H1 (cell line): Measurements from ENCODE around the gene SEL1L. TPM values are rescaled to one million over a fixed set of nuclear protein-coding genes. Genes with fewer than 3 reads are reported as not detected.

ENCODE experiments used
- CTCF ChIA-PET: fragments of 300-600 bp; sonication (Branson Sonifier 250); formaldehyde crosslinking; loops from one replicate; lab custom pipeline; 2021; ENCODE audit not compliant: partially characterized antibody; lab: Charles Lee
- POLR2A ChIA-PET: fragments of 300-600 bp; sonication (Branson Sonifier 250); formaldehyde crosslinking; loops from one replicate; lab custom pipeline; 2021; ENCODE audit warnings: inconsistent platforms; ENCODE audit not compliant: partially characterized antibody; lab: Charles Lee
- DNase-seq, 2 experiments: peaks; one replicate each; pipeline versions ENCODE4 v3.0.0 to v3.0.0-alpha.2; 2010 to 2022; ENCODE audit warnings: low spot score in 2 of 2, low read depth in 1 of 2, mixed read lengths in 1 of 2
- FAIRE-seq: peaks from 2 replicates; lab custom pipeline; 2011; peaks lifted over from hg19 to GRCh38; lab: Jason Lieb, UNC
- H2AFZ ChIP-seq: 2 replicates; pipeline ENCODE4 v1.8.1; 2012; ENCODE audit warnings: low read length, inconsistent platforms
- H2AK5ac ChIP-seq: 2 replicates; pipeline ENCODE4 v1.6.1; 2013; ENCODE audit warnings: low read depth, low read length
- H2BK120ac ChIP-seq: replicated peaks from 2 replicates; pipeline ENCODE3; 2013; ENCODE audit warnings: low read depth, low read length, inconsistent platforms
- H2BK12ac ChIP-seq: 2 replicates; pipeline ENCODE4 v1.6.1; 2013; ENCODE audit warnings: low read depth, low read length
- H2BK15ac ChIP-seq: 2 replicates; pipeline ENCODE4 v1.6.1; 2013; ENCODE audit warnings: low read length
- H2BK20ac ChIP-seq: 2 replicates; pipeline ENCODE4 v1.6.1; 2013; ENCODE audit warnings: low read length
- H2BK5ac ChIP-seq: 2 replicates; pipeline ENCODE4 v1.6.1; 2013; ENCODE audit warnings: low read depth, low read length
- H3K14ac ChIP-seq: 2 replicates; pipeline ENCODE4 v1.6.1; 2013; ENCODE audit warnings: inconsistent platforms; ENCODE audit not compliant: insufficient read length
- H3K18ac ChIP-seq: 2 replicates; pipeline ENCODE4 v1.6.1; 2013; ENCODE audit warnings: low read length; ENCODE audit errors: extremely low read depth
- H3K23ac ChIP-seq: 2 replicates; pipeline ENCODE4 v1.6.1; 2013; ENCODE audit warnings: inconsistent platforms; ENCODE audit not compliant: insufficient read length
- H3K23me2 ChIP-seq: 2 replicates; pipeline ENCODE4 v1.6.1; 2013; ENCODE audit warnings: low read depth, low read length
- H3K27ac ChIP-seq: 2 replicates; pipeline ENCODE4 v1.6.1; 2011; ENCODE audit warnings: low read depth, low read length, inconsistent platforms
- H3K27me3 ChIP-seq, 4 experiments: replicated peaks in 1 of 4; 1 replicate in 1 of 4; 2 replicates in 3 of 4; pipeline versions ENCODE4 v1.6.1 to v1.8.1; 2011 to 2013; ENCODE audit warnings: low read length in 3 of 4, mild to moderate bottlenecking in 3 of 4, inconsistent platforms in 2 of 4, mixed read lengths in 2 of 4, moderate library complexity in 1 of 4; ENCODE audit not compliant: control insufficient read depth in 3 of 4, insufficient read depth in 3 of 4; ENCODE audit errors: extremely low read depth in 1 of 4
- H3K36me3 ChIP-seq, 4 experiments: 2 replicates each; pipeline versions ENCODE4 v1.6.1 to v1.8.1; 2011 to 2013; ENCODE audit warnings: mild to moderate bottlenecking in 4 of 4, low read length in 3 of 4, moderate library complexity in 2 of 4, control low read depth in 1 of 4, inconsistent platforms in 1 of 4; ENCODE audit not compliant: insufficient read depth in 4 of 4, control insufficient read depth in 2 of 4
- H3K4ac ChIP-seq: replicated peaks from 2 replicates; pipeline ENCODE3; 2013; ENCODE audit warnings: low read length, low read depth, mixed read lengths, inconsistent platforms; ENCODE audit not compliant: insufficient read length
- H3K4me1 ChIP-seq, 4 experiments: replicated peaks in 1 of 4; 1 replicate in 1 of 4; 2 replicates in 3 of 4; pipeline versions ENCODE4 v1.6.1 to v1.8.1; 2011 to 2013; ENCODE audit warnings: low read length in 3 of 4, inconsistent platforms in 2 of 4, mixed read lengths in 1 of 4; ENCODE audit not compliant: insufficient read depth in 4 of 4, control insufficient read depth in 3 of 4
- H3K4me2 ChIP-seq, 2 experiments: 2 replicates each; pipeline versions ENCODE4 v1.6.1 to v1.8.1; 2011 to 2013; ENCODE audit warnings: low read depth in 2 of 2, low read length in 2 of 2, control low read depth in 1 of 2, inconsistent platforms in 1 of 2, mild to moderate bottlenecking in 1 of 2; ENCODE audit not compliant: insufficient read depth in 1 of 2
- H3K4me3 ChIP-seq, 4 experiments: fragments of 200-600, 300-600 bp in 1 of 4; sonication (generic), shearing (Covaris generic), sonication (Bioruptor Twin) in 1 of 4; 2 replicates each; pipeline versions ENCODE4 v1.5.1 to v1.8.1; 2011 to 2016; ENCODE audit warnings: low read length in 4 of 4, low read depth in 3 of 4, control low read depth in 2 of 4, inconsistent platforms in 2 of 4, mild to moderate bottlenecking in 2 of 4, mixed read lengths in 1 of 4, moderate library complexity in 1 of 4; ENCODE audit not compliant: insufficient read depth in 2 of 4; ENCODE audit errors: extremely low read depth in 1 of 4
- H3K56ac ChIP-seq: replicated peaks from 2 replicates; pipeline ENCODE3; 2013; ENCODE audit warnings: low read depth, mild to moderate bottlenecking, mixed read lengths, low read length, inconsistent platforms; ENCODE audit not compliant: insufficient read length
- H3K79me1 ChIP-seq: 2 replicates; pipeline ENCODE4 v1.6.1; 2013; ENCODE audit warnings: low read depth, low read length, control low read depth
- H3K79me2 ChIP-seq, 2 experiments: 2 replicates each; pipeline versions ENCODE4 v1.6.1 to v1.8.1; 2012 to 2013; ENCODE audit warnings: low read length in 2 of 2, mild to moderate bottlenecking in 2 of 2, inconsistent platforms in 1 of 2; ENCODE audit not compliant: insufficient read depth in 2 of 2, control insufficient read depth in 1 of 2
- H3K9ac ChIP-seq, 4 experiments: replicated peaks in 1 of 4; 1 replicate in 1 of 4; 2 replicates in 3 of 4; pipeline versions ENCODE4 v1.6.1 to v1.8.1; 2011 to 2013; ENCODE audit warnings: low read depth in 3 of 4, low read length in 3 of 4, control low read depth in 2 of 4, mild to moderate bottlenecking in 2 of 4, moderate library complexity in 2 of 4, inconsistent platforms in 1 of 4; ENCODE audit errors: extremely low read depth in 1 of 4
- H3K9me3 ChIP-seq, 2 experiments: 2 replicates each; pipeline versions ENCODE4 v1.6.1 to v1.8.1; 2012 to 2013; ENCODE audit warnings: mild to moderate bottlenecking in 2 of 2, moderate library complexity in 2 of 2, control low read depth in 1 of 2, inconsistent platforms in 1 of 2, low read depth in 1 of 2, low read length in 1 of 2, mixed read lengths in 1 of 2; ENCODE audit not compliant: insufficient read depth in 2 of 2
- H4K20me1 ChIP-seq, 2 experiments: replicated peaks in 1 of 2; 2 replicates each; pipeline versions ENCODE3 to v1.8.1; 2011 to 2013; ENCODE audit warnings: inconsistent platforms in 2 of 2, low read length in 2 of 2, mild to moderate bottlenecking in 1 of 2; ENCODE audit not compliant: insufficient read depth in 2 of 2, control insufficient read depth in 1 of 2
- H4K5ac ChIP-seq: 2 replicates; pipeline ENCODE4 v1.6.1; 2013; ENCODE audit warnings: low read length, low read depth, mixed read lengths, inconsistent platforms; ENCODE audit not compliant: insufficient read length
- H4K8ac ChIP-seq: 2 replicates; pipeline ENCODE4 v1.8.0; 2013; ENCODE audit warnings: mild to moderate bottlenecking, moderate library complexity, low read length, inconsistent platforms; ENCODE audit not compliant: insufficient read depth; ENCODE audit errors: extremely low read depth
- H4K91ac ChIP-seq: replicated peaks from 2 replicates; pipeline ENCODE3; 2013; ENCODE audit warnings: low read length, mixed read lengths, inconsistent platforms; ENCODE audit not compliant: insufficient read length
- GTF2F1 ChIP-seq: IDR thresholded peaks from 2 replicates; pipeline ENCODE4 v1.6.1; 2012; ENCODE audit warnings: low read depth, low read length, improper control_type of control experiment, borderline replicate concordance
- JUND ChIP-seq: IDR thresholded peaks from 2 replicates; pipeline ENCODE4 v1.6.1; 2011; ENCODE audit warnings: mild to moderate bottlenecking, improper control_type of control experiment, low read length
- KDM4A ChIP-seq: IDR thresholded peaks from one replicate; pipeline ENCODE4 v1.7.1; 2012; ENCODE audit warnings: low read depth, mild to moderate bottlenecking, moderate library complexity, low read length, inconsistent platforms; ENCODE audit not compliant: severe bottlenecking
- NANOG ChIP-seq: IDR thresholded peaks from 2 replicates; pipeline ENCODE4 v1.6.1; 2011; ENCODE audit warnings: low read length, low read depth, mild to moderate bottlenecking, inconsistent platforms; ENCODE audit not compliant: insufficient read depth, poor library complexity, severe bottlenecking
- RNF2 ChIP-seq: fragments of 200-900, 300-1000 bp; sonication (generic); IDR thresholded peaks from 2 replicates; pipeline ENCODE4 v1.7.1; 2016; ENCODE audit warnings: borderline replicate concordance, low read depth, mild to moderate bottlenecking, antibody characterized with exemption, low read length; ENCODE audit not compliant: poor library complexity, severe bottlenecking; ENCODE audit errors: missing control alignments
- SIN3A ChIP-seq, 2 experiments: IDR thresholded peaks in 1 of 2; conservative IDR thresholded peaks in 1 of 2; 2 replicates each; pipeline ENCODE4 v1.6.1; 2011 to 2012; ENCODE audit warnings: low read length in 2 of 2, improper control_type of control experiment in 1 of 2, low read depth in 1 of 2, mild to moderate bottlenecking in 1 of 2
- SIRT6 ChIP-seq: IDR thresholded peaks from one replicate; pipeline ENCODE4 v1.7.1; 2012; ENCODE audit warnings: low read length, inconsistent platforms
- SP1 ChIP-seq: IDR thresholded peaks from 2 replicates; pipeline ENCODE4 v1.6.1; 2011; ENCODE audit warnings: low read depth, low read length
- WGBS, 2 experiments: shearing (Covaris generic) in 1 of 2; methylation state at CpG; one replicate each; pipeline versions ENCODE4 v1.1.6 to v1.1.7; 2013 to 2015; ENCODE audit warnings: low lambda C conversion rate in 2 of 2, mixed read lengths in 2 of 2, inconsistent platforms in 1 of 2, low coverage in 1 of 2, missing lambda C conversion rate in 1 of 2; ENCODE audit not compliant: insufficient replicate concordance in 2 of 2, insufficient coverage in 1 of 2, insufficient read length in 1 of 2; ENCODE audit errors: extremely low coverage in 1 of 2, missing lambda C conversion rate in 1 of 2; 5-methylcytosine and 5-hydroxymethylcytosine counted together
- polyA plus RNA-seq, 7 experiments: library from polyadenylated mRNA; depleted of rRNA in 3 of 7; stranded (reverse) in 5 of 7; unstranded in 2 of 7; fragments of >200 nt in 5 of 7; fragments of 200-250 nt in 2 of 7; gene quantifications; 1 replicate in 5 of 7; 2 replicates in 1 of 7; 4 replicates in 1 of 7; pipeline versions ENCODE4 v1.2.1 to v1.2.3, GENCODE V29; 2011 to 2013; ENCODE audit warnings: missing spikeins in 2 of 7, mixed read lengths in 2 of 7
- total RNA-seq: library from RNA; stranded (reverse); fragmentation: NEBNext Ultra II Directional; extraction: Animal tissue kit (Norgen Biotek cat#: 25700); gene quantifications from 2 replicates; pipeline ENCODE4 v1.2.1, GENCODE V29; 2021

SEL1L gene
- total and polyA plus RNA-seq, 2 of the 8 experiments (the other 6 are each of a cell fraction or from before 2014, with no cell fraction given), result 4.3 to 34.9 TPM

GRCh38 chr14:81465507-81466228 lies 68.0 kb downstream of the SEL1L start:
- 89% methylated on average over 13 of the region's 13 CpGs; no CpG with 5 or more reads in 1 of the 2 experiments for WGBS, 2 experiments
- TF ChIP-seq SIRT6 (no peak), SIN3A (conservative IDR thresholded peaks at IDR 0.05 in 1 of 2, IDR thresholded peaks at IDR 0.05 in 1 of 2; ENCODE audit: low read depth in 1 of 2, low read length in 2 of 2) (no peak), KDM4A (no peak), GTF2F1 (no peak), JUND (no peak), NANOG (no peak), RNF2 (no peak), SP1 (no peak)
- H3K27ac ChIP-seq, result no peak overlapping the region
- ChIA-PET CTCF (interaction anchor here (1.0 to 5.9 kb wide), 18 partner anchors 11 to 509 kb away, joined by 3 to 76 read pairs (median 4); no protein-coding TSS in a partner anchor), POLR2A (interaction anchor here (1.2 to 1.3 kb wide), 2 partner anchors 245 to 247 kb away, joined by 5 to 7 read pairs; partner anchors contain the start of gene GTF2A1)
- no peak overlapping the region for H3K4ac ChIP-seq
- H4K91ac ChIP-seq, result no peak overlapping the region
- no peak overlapping the region for H4K5ac ChIP-seq
- no peak overlapping the region for H3K23ac ChIP-seq
- no peak overlapping the region for H3K14ac ChIP-seq
- no peak overlapping the region for H2BK20ac ChIP-seq
- H3K79me1 ChIP-seq, result no peaks in the 10 kb centered on the region
- H4K8ac ChIP-seq, result no peak overlapping the region
- FAIRE-seq (no peak), DNase-seq (no peak)
- no peak overlapping the region for H2BK15ac ChIP-seq
- H3K18ac ChIP-seq, result no peak overlapping the region
- no peak overlapping the region for H2BK120ac ChIP-seq
- H2BK12ac ChIP-seq, result no peak overlapping the region
- H3K79me2 ChIP-seq, result no peaks in the 10 kb centered on the region
- no peaks in the 10 kb centered on the region for H3K27me3 ChIP-seq
- no peak overlapping the region; a peak in 1 of 4 replicates for H3K4me2 ChIP-seq
- no peak overlapping the region for H2BK5ac ChIP-seq
- H2AFZ ChIP-seq, result no peak overlapping the region
- no peaks in the 10 kb centered on the region for H3K23me2 ChIP-seq
- no peak overlapping the region for H3K9ac ChIP-seq
- H3K4me1 ChIP-seq, result no peaks in the 10 kb centered on the region
- H3K36me3 ChIP-seq, result no peaks in the 10 kb centered on the region
- H4K20me1 ChIP-seq, result no peaks in the 10 kb centered on the region
- H3K9me3 ChIP-seq, result peaks cover 0 to 12% of the 10 kb centered on the region in 2 experiments; a peak in 1 of 4 replicates
- no peak overlapping the region for H2AK5ac ChIP-seq
- no peak overlapping the region for H3K56ac ChIP-seq
- no peak overlapping the region for H3K4me3 ChIP-seq
